Progenitor cell of endocrine pancreas (in vitro differentiated cells): Measurements from ENCODE around the gene PGA4. TPM values are rescaled to one million over a fixed set of nuclear protein-coding genes. Genes with fewer than 3 reads are reported as not detected.

Experiments
- DNase-seq: peaks from one replicate; pipeline ENCODE4 v3.0.0; 2021; ENCODE audit warnings: low spot score; ENCODE audit not compliant: unreplicated experiment
- H3K27ac Mint-ChIP-seq: 2 replicates; pipeline ENCODE4 v1.8.0; 2021; ENCODE audit warnings: mild to moderate bottlenecking, moderate library complexity, mixed read lengths
- H3K27me3 Mint-ChIP-seq: 2 replicates; pipeline ENCODE4 v1.8.0; 2021; ENCODE audit warnings: mixed read lengths
- H3K36me3 Mint-ChIP-seq: 2 replicates; pipeline ENCODE4 v1.8.0; 2022; ENCODE audit warnings: mixed read lengths; ENCODE audit not compliant: insufficient read depth
- H3K4me1 Mint-ChIP-seq: 2 replicates; pipeline ENCODE4 v1.8.0; 2021; ENCODE audit warnings: low read depth, mixed read lengths
- H3K4me3 Mint-ChIP-seq: 2 replicates; pipeline ENCODE4 v1.8.0; 2021; ENCODE audit warnings: low read depth, mild to moderate bottlenecking, moderate library complexity, mixed read lengths
- H3K9me3 Mint-ChIP-seq: 2 replicates; pipeline ENCODE4 v1.8.0; 2021; ENCODE audit warnings: low read depth, mixed read lengths
- total RNA-seq: library from RNA; stranded (reverse); gene quantifications from 2 replicates; pipeline ENCODE4 v1.2.1, GENCODE V29; 2021
- TF ChIP-seq, protein P1 (sequence below): fragments of 200-600 bp; sonication (generic); IDR thresholded peaks from one replicate; pipeline ENCODE4 v1.5.0; 2021; ENCODE audit warnings: antibody characterized with exemption, mild to moderate bottlenecking; ENCODE audit not compliant: unreplicated experiment

PGA4 gene
- total RNA-seq, 1 donor from 2014 or later: 0.81 TPM

DNA sequence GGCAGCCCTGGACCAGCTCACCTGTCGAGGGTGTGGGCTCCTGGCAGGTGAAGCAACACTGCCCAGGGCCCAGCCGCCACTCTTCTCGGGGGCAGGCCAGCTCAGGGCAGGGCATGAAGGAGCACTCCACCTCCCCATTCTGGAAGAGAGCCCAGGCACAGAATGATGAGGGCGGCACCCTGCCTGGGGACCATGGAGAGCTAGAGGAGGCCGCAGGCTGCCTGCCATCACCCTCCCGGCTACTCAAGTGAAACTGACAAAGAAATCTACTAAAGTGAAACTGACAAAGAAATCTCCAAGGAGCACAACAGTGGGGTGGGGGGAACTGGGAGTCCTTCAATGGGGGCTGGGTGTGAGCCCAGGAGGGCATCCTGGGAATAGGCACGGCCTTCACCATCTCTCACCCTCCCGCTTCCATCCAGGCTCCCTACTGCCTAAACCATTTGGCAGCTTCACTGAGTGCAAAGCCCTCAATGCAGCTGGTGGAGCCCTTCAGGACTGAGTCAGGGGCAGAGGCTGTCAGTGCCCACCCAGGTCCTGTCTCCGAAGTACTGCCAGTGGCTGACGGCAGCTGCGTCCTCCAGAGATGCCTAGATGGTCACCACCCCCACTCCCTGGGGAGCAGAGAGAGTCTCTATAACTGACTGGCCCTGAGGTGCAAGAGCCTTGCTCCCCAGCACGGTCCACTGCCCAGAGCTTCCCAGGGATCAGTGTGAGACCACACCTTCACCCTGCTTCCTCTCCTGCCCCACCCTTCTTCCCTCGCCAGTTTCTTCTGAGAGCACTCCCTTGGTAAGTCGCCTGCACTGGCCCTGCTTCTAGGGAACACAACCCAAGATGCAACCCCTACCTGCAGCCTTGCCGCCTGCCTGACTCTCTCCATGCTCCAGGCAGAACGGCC lies 51.3 kb downstream of the PGA4 start:
- Mint-ChIP-seq H3K4me1 (no peaks in the 10 kb centered on the region), H3K9me3 (no peaks in the 10 kb centered on the region), H3K27me3 (no peaks in the 10 kb centered on the region), H3K27ac (no peak overlapping the region), H3K4me3 (no peak overlapping the region), H3K36me3 (peaks cover 7% of the 10 kb centered on the region)
- DNase-seq: no peak
- TF ChIP-seq, protein P1, sequence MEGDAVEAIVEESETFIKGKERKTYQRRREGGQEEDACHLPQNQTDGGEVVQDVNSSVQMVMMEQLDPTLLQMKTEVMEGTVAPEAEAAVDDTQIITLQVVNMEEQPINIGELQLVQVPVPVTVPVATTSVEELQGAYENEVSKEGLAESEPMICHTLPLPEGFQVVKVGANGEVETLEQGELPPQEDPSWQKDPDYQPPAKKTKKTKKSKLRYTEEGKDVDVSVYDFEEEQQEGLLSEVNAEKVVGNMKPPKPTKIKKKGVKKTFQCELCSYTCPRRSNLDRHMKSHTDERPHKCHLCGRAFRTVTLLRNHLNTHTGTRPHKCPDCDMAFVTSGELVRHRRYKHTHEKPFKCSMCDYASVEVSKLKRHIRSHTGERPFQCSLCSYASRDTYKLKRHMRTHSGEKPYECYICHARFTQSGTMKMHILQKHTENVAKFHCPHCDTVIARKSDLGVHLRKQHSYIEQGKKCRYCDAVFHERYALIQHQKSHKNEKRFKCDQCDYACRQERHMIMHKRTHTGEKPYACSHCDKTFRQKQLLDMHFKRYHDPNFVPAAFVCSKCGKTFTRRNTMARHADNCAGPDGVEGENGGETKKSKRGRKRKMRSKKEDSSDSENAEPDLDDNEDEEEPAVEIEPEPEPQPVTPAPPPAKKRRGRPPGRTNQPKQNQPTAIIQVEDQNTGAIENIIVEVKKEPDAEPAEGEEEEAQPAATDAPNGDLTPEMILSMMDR: no peak

DNA sequence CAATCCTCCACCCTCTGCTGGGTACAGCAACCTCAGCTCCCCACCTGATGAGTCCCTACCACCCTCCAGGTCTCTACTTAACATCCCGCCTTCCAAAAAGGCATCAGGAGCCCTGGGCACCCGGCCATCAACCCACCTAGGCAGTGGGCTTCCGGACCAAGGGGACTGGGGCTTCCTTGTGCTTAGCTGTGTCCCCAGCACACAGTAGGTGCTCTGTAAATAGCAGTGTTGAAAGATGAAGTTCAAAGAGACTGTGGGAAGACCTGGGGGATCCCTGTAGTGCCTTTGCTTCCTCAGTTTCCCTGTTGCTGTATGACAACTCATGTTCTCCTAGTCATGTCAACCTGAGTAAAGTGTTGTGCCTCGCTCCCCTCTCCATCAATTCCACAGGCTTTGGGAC lies 51.9 kb downstream of the PGA4 start:
- Mint-ChIP-seq H3K27me3 (no peaks in the 10 kb centered on the region), H3K4me1 (no peaks in the 10 kb centered on the region), H3K27ac (no peak overlapping the region), H3K9me3 (no peaks in the 10 kb centered on the region), H3K36me3 (peaks cover 6% of the 10 kb centered on the region), H3K4me3 (no peak overlapping the region)
- TF ChIP-seq, protein P1: no peak
- no peak for DNase-seq

DNA sequence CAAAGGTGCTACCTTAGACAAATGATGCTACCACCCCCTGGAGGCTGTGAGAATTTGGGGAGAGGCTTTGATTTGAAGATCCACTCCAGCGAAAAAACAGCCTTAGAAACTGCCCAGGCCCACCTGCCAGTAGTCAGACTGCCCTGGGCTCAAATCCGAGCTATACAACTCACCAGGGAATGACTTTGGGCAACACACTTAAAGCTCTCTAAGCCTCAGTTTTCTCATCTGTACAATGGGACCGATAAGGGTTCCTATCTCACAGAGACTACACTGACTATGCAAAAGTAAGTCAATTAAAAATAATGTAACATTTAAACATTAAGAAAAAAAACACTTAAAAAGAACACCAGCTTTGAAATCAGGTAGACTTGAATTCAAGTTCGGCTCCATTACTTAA lies 53.0 kb downstream of the PGA4 start:
- DNase-seq: no peak
- TF ChIP-seq, protein P1: no peak
- Mint-ChIP-seq H3K4me3 (no peak overlapping the region), H3K27me3 (no peaks in the 10 kb centered on the region), H3K9me3 (no peaks in the 10 kb centered on the region), H3K36me3 (peaks cover 12% of the 10 kb centered on the region), H3K4me1 (no peaks in the 10 kb centered on the region), H3K27ac (no peak overlapping the region)

DNA sequence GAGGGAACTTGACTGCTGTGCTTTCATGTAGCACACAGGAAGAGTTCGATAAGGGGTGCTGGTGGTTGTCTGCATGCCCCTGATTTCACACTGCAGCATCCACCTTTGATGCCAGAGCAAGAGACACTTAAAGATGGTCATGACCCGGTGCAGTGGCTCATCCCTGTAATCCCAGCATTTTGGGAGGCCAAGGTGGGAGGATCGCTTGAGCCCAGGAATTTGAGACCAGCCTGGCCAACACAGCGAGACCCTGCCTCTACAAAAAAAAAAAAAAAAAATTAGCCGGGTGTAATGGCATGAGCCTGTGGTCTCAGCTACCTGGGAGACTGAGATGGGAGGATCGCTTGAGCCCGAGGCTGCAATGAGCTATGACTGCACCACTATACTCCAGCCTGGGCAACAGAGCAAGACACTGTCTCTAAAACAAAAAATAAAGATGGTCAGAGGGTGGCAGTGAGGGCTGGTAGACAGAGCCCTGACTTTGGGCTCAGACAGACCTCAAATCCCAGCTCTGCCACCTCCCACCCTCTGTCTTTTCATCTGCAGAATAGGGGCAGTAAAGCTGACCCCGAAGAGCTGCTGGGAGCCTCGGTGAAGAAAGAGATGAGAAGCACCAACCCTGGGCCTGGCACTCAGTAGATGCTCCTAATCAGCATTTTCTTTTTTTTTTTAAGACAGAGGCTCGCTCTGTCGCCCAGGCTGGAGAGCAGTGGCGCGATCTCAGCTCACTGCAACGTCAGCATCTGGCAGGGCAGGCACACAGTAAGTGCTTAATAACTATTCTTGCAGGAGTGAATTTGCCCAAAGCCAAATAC lies 55.2 kb downstream of the PGA4 start:
- Mint-ChIP-seq H3K9me3 (no peaks in the 10 kb centered on the region), H3K27ac (no peak overlapping the region), H3K4me3 (no peak overlapping the region), H3K36me3 (peaks cover 19% of the 10 kb centered on the region), H3K4me1 (no peaks in the 10 kb centered on the region), H3K27me3 (no peaks in the 10 kb centered on the region)
- DNase-seq: no peak
- TF ChIP-seq, protein P1: no peak

DNA sequence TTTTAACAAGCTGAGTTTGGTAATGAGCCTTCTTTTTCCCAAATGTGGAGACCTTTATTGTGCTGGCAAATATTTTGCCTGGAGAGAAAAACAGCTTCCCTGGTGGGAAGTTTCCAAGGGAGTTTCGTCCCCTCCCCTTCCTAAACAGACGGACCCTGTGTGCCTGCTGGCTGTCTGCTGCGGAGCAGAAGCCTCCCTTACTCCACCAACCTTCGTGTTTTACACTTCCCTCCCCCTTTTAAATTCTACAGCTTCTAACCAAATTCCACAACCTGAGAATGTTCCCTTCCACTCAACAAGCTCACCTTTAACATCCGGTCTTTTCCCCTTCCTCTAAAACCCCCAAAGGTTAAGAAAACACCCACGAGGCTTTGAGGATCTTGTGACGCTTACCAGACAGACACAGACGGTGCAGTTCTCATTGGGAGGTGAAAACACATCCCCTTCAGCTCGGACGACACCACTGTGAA lies 55.9 kb downstream of the PGA4 start:
- Mint-ChIP-seq H3K36me3 (peaks cover 21% of the 10 kb centered on the region), H3K27me3 (peaks cover 3% of the 10 kb centered on the region), H3K9me3 (no peaks in the 10 kb centered on the region), H3K27ac (no peak overlapping the region), H3K4me3 (no peak overlapping the region), H3K4me1 (no peaks in the 10 kb centered on the region)
- DNase-seq: no peak
- TF ChIP-seq, protein P1: no peak
